GM19468 (cell line): ENCODE results near the gene ZBTB8B.

Source experiments
- ATAC-seq: cut with Tn5 transposase; IDR thresholded peaks from one replicate; pipeline ENCODE4 v1.9.1; 2021; ENCODE audit warnings: mild to moderate bottlenecking, moderate library complexity, moderate number of reproducible peaks; ENCODE audit not compliant: unreplicated experiment; ENCODE audit errors: extremely low read depth

Gene ZBTB8B

GRCh38 chr1:32500387-32501209 lies 35.7 kb downstream of the ZBTB8B start:
- no peak for ATAC-seq

- no peak for ATAC-seq
These were observed 37.0 kb downstream of the ZBTB8B start for GRCh38 chr1:32501865-32502264.

- no peak for ATAC-seq
These were observed 38.3 kb downstream of the ZBTB8B start for GRCh38 chr1:32503153-32503552.

- no peak for ATAC-seq
These were observed 42.1 kb downstream of the ZBTB8B start for GRCh38 chr1:32507021-32507420.

- no peak for ATAC-seq
These were observed 43.9 kb downstream of the ZBTB8B start for GRCh38 chr1:32508761-32509160.

GRCh38 chr1:32509939-32510338 lies 45.1 kb downstream of the ZBTB8B start:
- ATAC-seq = no peak
